HG03558 (cell line): Measurements from ENCODE around the gene NT5C3A.
"Not testable (repeated sequence)": the region's sequence is repeated elsewhere in the genome, so short reads cannot be mapped to it uniquely, and the experiment has no call there.

Experiments used
- ATAC-seq: cut with Tn5 transposase; IDR thresholded peaks from one replicate; pipeline ENCODE4 v1.9.1; 2021; ENCODE audit warnings: moderate number of reproducible peaks; ENCODE audit not compliant: unreplicated experiment; ENCODE audit errors: extremely low read depth

NT5C3A gene

DNA sequence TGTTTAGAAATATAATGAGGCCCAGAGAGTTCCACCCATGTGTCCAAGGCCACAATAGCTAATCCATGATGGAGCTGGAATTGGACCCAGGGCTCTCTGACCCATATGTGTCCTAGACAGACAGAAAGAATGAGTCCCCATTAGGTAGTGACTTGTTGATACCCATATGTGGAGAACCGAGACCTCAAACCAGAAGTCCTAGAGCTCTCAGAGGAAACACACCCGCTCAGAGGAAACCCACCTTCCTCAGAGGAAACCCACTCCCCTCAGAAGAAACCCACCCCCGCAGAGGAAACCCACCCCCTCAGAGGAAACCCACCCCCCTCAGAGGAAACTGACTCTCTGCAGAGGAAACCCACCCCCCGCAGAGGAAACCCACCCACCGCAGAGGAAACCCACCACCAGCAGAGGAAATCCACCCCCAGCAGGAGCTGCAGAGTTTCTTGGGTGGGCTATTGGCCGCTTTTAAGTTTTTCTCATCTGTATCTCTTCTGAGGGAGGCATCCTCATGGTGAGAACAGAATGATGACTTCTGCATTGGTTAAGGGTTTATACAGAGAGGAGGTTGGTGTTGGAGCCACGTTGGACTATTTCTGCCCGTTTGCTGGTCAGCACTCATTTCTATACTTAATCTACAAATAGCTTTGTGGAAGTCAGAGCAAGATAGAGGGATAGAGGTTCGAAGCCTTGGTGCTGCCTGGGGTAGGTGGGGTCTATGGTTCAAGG is 70.4 kb downstream of the NT5C3A start:
- not testable (repeated sequence) for ATAC-seq

DNA sequence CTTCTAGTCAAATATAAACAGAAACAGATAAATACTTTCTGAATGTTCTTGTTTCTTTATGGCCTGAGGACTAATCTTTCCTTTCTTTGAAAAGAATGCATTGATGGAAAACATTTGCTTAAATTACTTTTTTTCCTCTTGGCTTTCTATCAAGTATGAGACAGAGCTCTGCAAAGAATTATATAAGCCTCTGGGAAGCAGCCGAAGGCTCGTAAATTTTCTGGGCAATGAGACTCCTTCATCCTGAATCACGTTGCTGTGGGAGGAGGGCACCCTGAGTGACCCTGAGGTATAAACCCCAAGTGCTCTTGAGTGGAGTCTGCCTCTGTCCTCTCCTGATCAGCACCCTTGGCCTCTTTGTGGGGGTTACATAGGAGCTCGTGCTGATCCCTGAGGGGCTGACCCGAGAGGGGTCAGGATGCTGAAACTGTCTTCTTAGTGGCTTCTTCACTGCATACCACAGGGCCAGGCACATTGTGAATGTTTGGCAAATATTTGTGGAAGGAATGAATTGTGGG is 71.4 kb downstream of the NT5C3A start:
- ATAC-seq: not testable (repeated sequence)

DNA sequence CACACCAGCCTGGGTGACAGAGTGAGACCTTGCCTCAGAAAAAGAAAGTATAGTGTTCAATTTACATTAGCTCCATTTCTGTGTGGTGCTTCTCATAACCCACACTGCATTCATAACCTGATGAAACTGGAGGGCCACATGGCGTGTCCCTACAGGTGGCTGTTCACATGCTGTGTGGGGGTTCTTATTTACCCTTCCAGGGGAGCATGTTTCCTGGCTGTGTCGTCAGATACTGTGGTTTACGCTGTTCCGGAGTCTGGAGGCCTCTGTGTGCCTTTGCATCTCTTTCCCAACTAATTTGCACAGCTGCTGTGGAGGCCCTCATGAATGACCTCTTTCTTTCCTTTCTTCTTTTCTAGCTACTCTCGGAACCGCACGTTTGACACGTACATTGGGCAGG is 74.4 kb downstream of the NT5C3A start:
- ATAC-seq: peak; percentile 71

DNA sequence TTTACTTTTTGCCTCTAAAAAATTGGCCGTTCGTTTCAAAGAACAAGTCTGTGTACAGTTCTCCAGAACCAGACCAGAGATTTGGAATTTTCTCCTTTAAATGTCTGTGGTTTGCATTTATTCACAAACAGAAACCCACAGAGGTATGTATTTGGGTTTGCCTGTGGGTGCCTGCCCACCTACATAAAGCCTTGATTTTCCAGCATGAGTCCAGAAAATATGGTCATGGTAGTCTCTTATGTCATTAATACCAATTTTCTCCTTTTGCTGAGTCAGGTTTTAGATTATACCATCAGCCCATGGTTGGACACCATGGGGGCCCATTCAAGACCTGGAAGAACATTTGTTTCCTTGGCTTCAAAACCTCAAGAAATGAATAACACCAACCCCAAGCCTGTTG is 82.7 kb downstream of the NT5C3A start:
- ATAC-seq: not testable (repeated sequence)

DNA sequence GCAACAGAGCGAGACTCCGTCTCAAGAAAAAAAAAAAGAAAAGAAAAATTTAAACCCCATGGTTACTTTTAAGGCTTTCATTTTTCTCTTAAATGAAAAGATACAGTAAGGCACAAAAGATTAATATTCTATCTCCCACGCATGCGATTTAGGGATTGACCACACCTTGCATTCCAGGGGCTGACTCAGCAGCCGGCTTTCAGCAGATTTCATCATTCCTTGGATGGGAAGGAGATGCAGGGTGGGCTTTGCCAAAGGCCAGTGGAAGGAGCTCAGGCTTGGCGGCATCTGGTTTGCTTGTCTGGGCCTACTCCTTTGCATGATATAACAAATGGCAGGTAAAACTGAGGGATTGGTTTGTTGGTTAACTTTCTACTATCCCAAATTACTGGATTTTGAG is 83.3 kb downstream of the NT5C3A start:
- ATAC-seq: not testable (repeated sequence)

DNA sequence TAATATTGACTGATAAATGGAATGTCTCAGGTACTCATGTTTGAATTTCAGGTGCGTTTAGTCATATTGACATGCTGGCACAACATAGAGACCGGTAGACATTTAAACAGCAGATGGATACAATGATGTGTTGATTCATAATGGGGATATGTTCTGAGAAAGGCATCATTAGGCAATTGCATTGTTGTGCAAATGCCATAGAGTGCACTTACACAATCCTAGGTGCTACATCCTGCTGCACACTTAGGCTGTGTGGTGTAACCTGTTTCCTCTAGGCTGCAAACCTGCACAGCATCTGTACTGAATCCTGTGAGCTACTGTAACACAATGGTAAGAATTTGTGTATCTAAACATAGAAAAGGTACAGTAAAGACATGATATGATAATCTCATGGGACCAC is 85.4 kb downstream of the NT5C3A start:
- not testable (repeated sequence) for ATAC-seq

DNA sequence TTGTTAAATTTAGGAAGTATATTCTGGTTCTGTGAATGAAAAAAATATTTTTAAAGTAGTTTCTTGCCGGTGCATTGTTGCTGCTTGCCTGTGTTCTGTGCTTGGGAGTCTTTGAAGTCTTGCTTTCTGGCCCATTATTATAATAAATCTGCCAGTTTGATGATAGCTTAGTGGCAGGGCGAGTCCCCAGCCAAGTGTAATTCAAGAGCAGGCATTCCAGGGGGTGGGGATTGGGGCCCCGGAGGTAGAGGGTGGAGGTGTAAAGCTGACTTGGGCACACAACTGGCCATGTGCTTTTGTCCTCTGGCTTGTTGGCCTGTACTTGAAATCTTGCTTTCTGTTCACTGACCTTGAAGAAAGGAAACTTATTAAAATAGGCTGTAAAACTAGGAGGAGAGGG is 90.6 kb downstream of the NT5C3A start:
- not testable (repeated sequence) for ATAC-seq

DNA sequence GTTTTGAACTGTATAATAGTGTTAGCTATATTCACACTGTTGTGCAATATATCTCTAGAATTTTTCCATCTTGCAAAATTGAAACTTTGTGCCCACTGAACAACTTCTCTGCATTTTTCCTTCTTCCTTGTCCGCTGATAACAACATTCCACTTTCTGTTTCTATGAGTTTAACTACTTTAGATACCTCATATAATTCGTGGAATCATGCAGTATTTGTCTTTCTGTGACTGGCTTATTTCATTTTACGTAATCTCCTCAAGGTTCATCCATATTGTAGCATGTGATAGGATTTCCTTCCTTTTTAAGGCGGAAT is 95.4 kb downstream of the NT5C3A start:
- ATAC-seq: not testable (repeated sequence)

DNA sequence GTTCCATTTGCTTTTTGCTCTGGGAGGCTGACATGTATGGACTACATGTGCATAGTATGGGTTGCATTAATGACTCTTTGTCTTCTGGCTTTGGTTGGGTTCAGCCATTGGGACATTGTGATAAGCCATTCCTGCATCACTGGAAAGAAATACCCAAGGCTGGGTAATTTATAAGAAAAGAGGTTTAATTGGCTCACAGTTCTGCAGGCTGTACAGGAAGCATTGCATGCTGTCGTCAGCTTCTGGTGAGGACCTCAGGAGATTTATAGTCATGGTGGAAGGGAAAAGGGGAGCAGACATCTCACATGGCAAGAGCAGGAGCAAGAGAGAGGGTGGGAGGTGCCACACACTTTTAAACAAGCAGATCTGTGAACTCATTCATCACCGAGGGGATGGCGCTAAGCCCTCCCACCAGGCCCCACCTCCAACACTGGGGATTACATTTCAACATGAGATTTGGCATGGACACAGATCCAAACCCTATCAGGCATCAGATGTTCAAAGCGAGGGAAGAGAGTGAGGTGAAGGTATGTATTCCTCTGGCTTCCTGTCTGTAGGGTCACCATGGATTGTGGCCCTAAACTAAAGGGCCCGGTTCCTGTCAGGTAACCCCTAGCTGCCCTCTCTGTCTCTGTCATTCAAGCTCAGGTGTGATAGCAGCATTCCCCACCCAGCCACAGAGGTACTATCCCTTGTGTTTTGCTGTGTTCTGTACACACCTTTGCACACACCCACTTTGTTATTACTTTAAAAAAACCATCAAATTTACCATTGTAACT is 95.9 kb downstream of the NT5C3A start:
- ATAC-seq: not testable (repeated sequence)

DNA sequence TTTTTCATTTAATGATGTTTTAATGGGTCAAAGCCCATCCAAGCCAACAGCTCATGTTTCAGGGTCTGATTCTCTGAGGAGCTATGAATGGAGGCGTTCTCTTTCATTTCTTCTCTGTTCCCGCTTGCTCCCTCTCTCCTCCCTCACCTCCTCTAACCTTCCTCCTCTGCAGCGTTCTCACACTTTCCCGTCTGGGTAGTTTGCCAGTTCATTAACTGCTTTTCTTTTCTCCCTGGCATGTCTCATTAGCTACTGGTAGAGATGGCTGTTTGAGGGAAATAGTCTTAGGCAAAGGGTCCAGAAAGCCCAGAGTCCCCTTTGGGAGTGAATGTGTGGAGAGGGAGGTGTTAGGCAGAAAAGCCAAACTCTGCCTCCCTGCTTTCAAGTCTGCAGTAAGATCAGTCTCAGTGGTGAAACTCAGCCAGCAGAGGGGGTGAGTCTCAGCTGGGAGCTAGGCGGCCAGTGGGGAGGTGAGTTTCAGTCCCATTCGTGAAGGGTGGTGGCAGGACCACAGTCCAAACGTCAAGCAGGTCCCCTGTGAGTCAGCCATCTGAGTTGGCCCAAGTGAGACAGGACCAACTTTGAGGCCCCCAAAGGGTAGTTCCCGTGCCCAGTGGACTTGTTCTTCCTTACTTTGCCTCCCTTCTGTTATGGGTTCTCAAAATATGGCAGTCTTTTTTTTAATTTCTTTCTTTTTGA is 98.0 kb downstream of the NT5C3A start:
- ATAC-seq: peak; percentile 88
